ENCODE measurements around the gene MS4A10. TPM values are rescaled to one million over a fixed set of nuclear protein-coding genes. Genes with fewer than 3 reads are reported as not detected.

The MS4A10 gene
- total RNA-seq, 2 experiments from 2014 or later, result not detected

- no peak for TF ChIP-seq CTCF (IDR thresholded peaks at IDR 0.05)
- ATAC-seq, result no peak
Measured at GRCh38 chr11:60803273-60803936, 18.3 kb downstream of the MS4A10 start.

GRCh38 chr11:60809249-60809648 is 24.1 kb downstream of the MS4A10 start:
- Mint-ChIP-seq H3K4me3 (no peak overlapping the region), H3K27me3 (peaks cover 5% of the 10 kb centered on the region), H3K36me3 (ENCODE audit: low read depth) (no peaks in the 10 kb centered on the region), H3K9me3 (no peaks in the 10 kb centered on the region), H3K4me1 (ENCODE audit: low read depth) (peaks cover 2% of the 10 kb centered on the region), H3K27ac (no peak overlapping the region)
- intact Hi-C loops (cut with micrococcal nuclease), result no loop called here
- CTCF ChIA-PET, result interaction anchor here (1.1 kb wide), 1 partner anchor 31 kb away, joined by 3 read pairs; no protein-coding TSS in a partner anchor
- TF ChIP-seq CTCF (IDR thresholded peaks at IDR 0.05), result no peak
- DNase-seq, result no peak
- no peak for ATAC-seq
- POLR2A ChIA-PET, result no interaction called here

More at GRCh38 chr11:60803273-60803936, 18.3 kb downstream of the MS4A10 start:
- Mint-ChIP-seq H3K4me1 (ENCODE audit: low read depth) (peaks cover 2% of the 10 kb centered on the region), H3K27me3 (no peaks in the 10 kb centered on the region), H3K27ac (no peak overlapping the region), H3K9me3 (no peaks in the 10 kb centered on the region), H3K36me3 (ENCODE audit: low read depth) (no peaks in the 10 kb centered on the region), H3K4me3 (no peak overlapping the region)
- ChIA-PET CTCF (no interaction called here), POLR2A (no interaction called here)
- DNase-seq, result no peak
- intact Hi-C loops (cut with micrococcal nuclease), result no loop called here

DNA sequence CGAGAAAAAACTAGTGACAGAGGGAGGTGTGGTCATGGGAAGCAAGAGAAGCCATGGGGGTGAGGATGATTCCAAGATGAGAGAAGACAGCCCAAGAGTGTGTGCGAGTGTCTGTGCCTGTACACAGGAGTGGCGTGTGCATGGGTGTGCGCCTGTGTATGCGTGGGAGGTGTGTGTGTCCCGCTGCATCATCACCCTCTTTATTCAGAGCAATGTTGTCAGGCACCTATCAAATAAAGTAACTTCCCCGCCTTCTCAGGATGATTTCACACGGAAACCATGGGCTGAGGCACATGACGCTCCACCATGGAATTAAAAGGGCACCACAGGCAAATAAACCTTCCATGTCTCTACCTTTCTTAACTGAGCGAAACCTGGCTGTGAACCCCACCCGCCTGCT is 24.6 kb downstream of the MS4A10 start:
- Mint-ChIP-seq H3K27me3 (peaks cover 5% of the 10 kb centered on the region), H3K9me3 (no peaks in the 10 kb centered on the region), H3K4me1 (ENCODE audit: low read depth) (peaks cover 2% of the 10 kb centered on the region), H3K27ac (no peak overlapping the region), H3K4me3 (no peak overlapping the region), H3K36me3 (ENCODE audit: low read depth) (no peaks in the 10 kb centered on the region)
- ATAC-seq (no peak), DNase-seq (no peak)
- POLR2A ChIA-PET, result no interaction called here
- no peak for TF ChIP-seq CTCF (IDR thresholded peaks at IDR 0.05)
- CTCF ChIA-PET, result no interaction called here
- intact Hi-C loops (cut with micrococcal nuclease), result no loop called here

GRCh38 chr11:60810151-60810550 is 25.0 kb downstream of the MS4A10 start:
- ChIA-PET CTCF (no interaction called here), POLR2A (no interaction called here)
- H3K9me3 Mint-ChIP-seq, result no peaks in the 10 kb centered on the region
- DNase-seq (no peak), ATAC-seq (no peak)
- H3K36me3 Mint-ChIP-seq (ENCODE audit: low read depth), result no peaks in the 10 kb centered on the region
- no peak overlapping the region for H3K27ac Mint-ChIP-seq
- no peak for TF ChIP-seq CTCF (IDR thresholded peaks at IDR 0.05)
- no peak overlapping the region for H3K4me3 Mint-ChIP-seq
- intact Hi-C loops (cut with micrococcal nuclease), result no loop called here
- peaks cover 5% of the 10 kb centered on the region for H3K27me3 Mint-ChIP-seq
- peaks cover 2% of the 10 kb centered on the region for H3K4me1 Mint-ChIP-seq (ENCODE audit: low read depth)

- no peak for TF ChIP-seq CTCF (IDR thresholded peaks at IDR 0.05)
- no peak overlapping the region for H3K27ac Mint-ChIP-seq
- H3K9me3 Mint-ChIP-seq, result no peaks in the 10 kb centered on the region
- H3K36me3 Mint-ChIP-seq (ENCODE audit: low read depth), result no peaks in the 10 kb centered on the region
- ATAC-seq (no peak), DNase-seq (no peak)
- H3K4me3 Mint-ChIP-seq, result no peak overlapping the region
- CTCF ChIA-PET, result no interaction called here
- POLR2A ChIA-PET, result no interaction called here
- H3K4me1 Mint-ChIP-seq (ENCODE audit: low read depth), result peaks cover 2% of the 10 kb centered on the region
- intact Hi-C loops (cut with micrococcal nuclease), result no loop called here
- peaks cover 5% of the 10 kb centered on the region for H3K27me3 Mint-ChIP-seq
Measured at GRCh38 chr11:60810569-60810968, 25.4 kb downstream of the MS4A10 start.

Measured in activated CD8-positive, alpha-beta T cell treated with anti-CD3 and anti-CD28 coated beads for 36 hours (primary cell).